SK-N-SH treated with all-trans-retinoic acid at 6 μM for 48 hours (cell line): ENCODE measurements around the gene NOG.

Experiments
- ATAC-seq: fragments of 200-7000 bp; cut with Tn5 transposase; 3 replicates; pipeline ENCODE4 v1.9.1; 2020; ENCODE audit warnings: mild to moderate bottlenecking, moderate library complexity
- ARNTL ChIP-seq: fragments of 450-650 bp; formaldehyde crosslinking; IDR thresholded peaks from 2 replicates; pipeline ENCODE4 v1.5.0; 2020; ENCODE audit warnings: low read depth, mild to moderate bottlenecking, moderate library complexity, borderline replicate concordance
- BACH2 ChIP-seq: fragments of 250-450 bp; sonication (Bioruptor Pico); IDR thresholded peaks from 2 replicates; pipeline ENCODE4 v1.9.0; 2021; ENCODE audit warnings: mild to moderate bottlenecking, borderline replicate concordance
- CSDC2 ChIP-seq: fragments of 250-450 bp; sonication (Bioruptor Pico); IDR thresholded peaks from 2 replicates; pipeline ENCODE4 v1.5.0; 2020; ENCODE audit warnings: mild to moderate bottlenecking, moderate library complexity
- ESRRG ChIP-seq: fragments of 250-450 bp; sonication (Bioruptor Pico); IDR thresholded peaks from 2 replicates; pipeline ENCODE4 v1.6.1; 2021; ENCODE audit warnings: mild to moderate bottlenecking
- GLIS3 ChIP-seq: fragments of 250-450 bp; sonication (Bioruptor Pico); IDR thresholded peaks from 2 replicates; pipeline ENCODE4 v1.5.0; 2020; ENCODE audit warnings: mild to moderate bottlenecking, moderate library complexity
- ISL1 ChIP-seq: fragments of 250-450 bp; sonication (Bioruptor Pico); IDR thresholded peaks from 2 replicates; pipeline ENCODE4 v2.1.2; 2022; ENCODE audit warnings: mild to moderate bottlenecking, moderate library complexity
- PPARA ChIP-seq: fragments of 250-450 bp; sonication (Bioruptor Pico); IDR thresholded peaks from 2 replicates; pipeline ENCODE4 v1.5.0; 2020; ENCODE audit warnings: mild to moderate bottlenecking, borderline replicate concordance
- RARB ChIP-seq: fragments of 250-450 bp; sonication (Bioruptor Pico); IDR thresholded peaks from 2 replicates; pipeline ENCODE4 v1.8.0; 2021; ENCODE audit warnings: mild to moderate bottlenecking, moderate library complexity
- SNAI2 ChIP-seq: fragments of 250-450 bp; sonication (Bioruptor Pico); IDR thresholded peaks from 2 replicates; pipeline ENCODE4 v1.5.0; 2020; ENCODE audit warnings: mild to moderate bottlenecking, moderate library complexity
- TCF4 ChIP-seq: fragments of 250-450 bp; sonication (Bioruptor Pico); IDR thresholded peaks from 2 replicates; pipeline ENCODE4 v1.8.0; 2021; ENCODE audit warnings: mild to moderate bottlenecking, moderate library complexity, borderline replicate concordance
- TOX ChIP-seq: fragments of 250-450 bp; sonication (Bioruptor Pico); IDR thresholded peaks from 2 replicates; pipeline ENCODE4 v1.8.0; 2021; ENCODE audit warnings: mild to moderate bottlenecking, moderate library complexity, borderline replicate concordance
- ZFP3 ChIP-seq: fragments of 250-450 bp; sonication (Bioruptor Pico); IDR thresholded peaks from 2 replicates; pipeline ENCODE4 v1.5.0; 2020; ENCODE audit warnings: mild to moderate bottlenecking, moderate library complexity
- ZFP30 ChIP-seq: fragments of 450-650 bp; formaldehyde crosslinking; IDR thresholded peaks from 2 replicates; pipeline ENCODE4 v1.5.0; 2022; ENCODE audit warnings: mild to moderate bottlenecking, moderate library complexity
- ZNF565 ChIP-seq: fragments of 450-650 bp; formaldehyde crosslinking; conservative IDR thresholded peaks from 2 replicates; pipeline ENCODE4 v1.5.0; 2020; ENCODE audit warnings: low read depth, mild to moderate bottlenecking, moderate library complexity
- ZNF70 ChIP-seq: fragments of 450-650 bp; formaldehyde crosslinking; IDR thresholded peaks from 2 replicates; pipeline ENCODE4 v1.5.0; 2020; ENCODE audit warnings: mild to moderate bottlenecking, moderate library complexity
- ZNF8 ChIP-seq: fragments of 450-650 bp; formaldehyde crosslinking; IDR thresholded peaks from 2 replicates; pipeline ENCODE4 v1.5.0; 2020; ENCODE audit warnings: mild to moderate bottlenecking, moderate library complexity
- TF ChIP-seq, protein P1 (sequence below): fragments of 250-450 bp; sonication (Bioruptor Pico); IDR thresholded peaks from 2 replicates; pipeline ENCODE4 v1.8.0; 2021; ENCODE audit warnings: low read depth, mild to moderate bottlenecking, moderate library complexity, borderline replicate concordance
- TF ChIP-seq, protein P2 (sequence below): fragments of 250-450 bp; sonication (Bioruptor Pico); IDR thresholded peaks from 2 replicates; pipeline ENCODE4 v1.8.0; 2020; ENCODE audit warnings: mild to moderate bottlenecking, moderate library complexity, borderline replicate concordance
- TF ChIP-seq, protein P3 (sequence below): fragments of 250-450 bp; sonication (Bioruptor Pico); IDR thresholded peaks from 2 replicates; pipeline ENCODE4 v1.5.1; 2021; ENCODE audit warnings: mild to moderate bottlenecking, moderate library complexity
- TF ChIP-seq, protein P4 (sequence below): fragments of 250-450 bp; sonication (Bioruptor Pico); IDR thresholded peaks from 2 replicates; pipeline ENCODE4 v1.5.1; 2020; ENCODE audit warnings: low read depth, mild to moderate bottlenecking, moderate library complexity
- TF ChIP-seq, protein P5 (sequence below): fragments of 250-450 bp; sonication (Bioruptor Pico); IDR thresholded peaks from 2 replicates; pipeline ENCODE4 v1.5.0; 2020; ENCODE audit warnings: mild to moderate bottlenecking, moderate library complexity

NOG gene

DNA sequence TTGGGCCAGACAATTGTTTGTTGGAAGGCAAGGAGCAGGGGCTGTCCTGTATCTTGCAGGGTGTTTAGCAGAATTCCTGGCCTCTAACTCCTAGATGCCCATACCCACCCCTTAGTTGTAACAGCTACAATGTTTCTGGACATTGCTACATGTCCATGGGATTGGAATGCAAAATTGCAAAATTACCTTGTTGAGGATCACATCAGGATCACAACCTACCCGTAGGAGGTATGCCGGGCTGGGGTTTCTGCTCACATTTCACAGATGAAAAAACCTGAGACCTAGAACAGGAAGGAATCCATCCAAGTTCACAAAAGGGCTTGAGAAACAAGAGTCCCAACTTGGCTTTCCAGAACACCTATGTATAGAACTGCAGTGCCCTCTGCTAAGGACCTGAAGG lies 22.7 kb downstream of the NOG start:
- no peak for ATAC-seq

DNA sequence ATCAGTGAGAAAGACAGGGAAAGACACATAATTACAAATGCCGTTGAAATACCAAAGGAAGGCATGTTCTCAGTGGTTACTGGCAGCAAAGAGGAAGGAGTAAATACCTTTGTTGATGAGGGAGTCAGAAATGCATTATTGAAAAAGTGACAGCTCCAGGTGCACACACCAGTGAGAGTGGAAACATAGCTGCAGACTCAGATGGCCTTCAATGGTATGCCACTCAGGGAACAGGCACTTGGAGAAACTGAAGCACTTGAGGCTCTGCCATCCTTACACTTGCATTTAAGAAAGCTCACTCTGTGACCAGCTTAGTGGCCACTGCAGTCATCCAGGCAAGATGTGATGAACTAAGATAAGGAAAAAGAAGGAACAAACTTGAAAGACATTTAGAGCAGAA lies 29.9 kb downstream of the NOG start:
- TF ChIP-seq, protein P1, sequence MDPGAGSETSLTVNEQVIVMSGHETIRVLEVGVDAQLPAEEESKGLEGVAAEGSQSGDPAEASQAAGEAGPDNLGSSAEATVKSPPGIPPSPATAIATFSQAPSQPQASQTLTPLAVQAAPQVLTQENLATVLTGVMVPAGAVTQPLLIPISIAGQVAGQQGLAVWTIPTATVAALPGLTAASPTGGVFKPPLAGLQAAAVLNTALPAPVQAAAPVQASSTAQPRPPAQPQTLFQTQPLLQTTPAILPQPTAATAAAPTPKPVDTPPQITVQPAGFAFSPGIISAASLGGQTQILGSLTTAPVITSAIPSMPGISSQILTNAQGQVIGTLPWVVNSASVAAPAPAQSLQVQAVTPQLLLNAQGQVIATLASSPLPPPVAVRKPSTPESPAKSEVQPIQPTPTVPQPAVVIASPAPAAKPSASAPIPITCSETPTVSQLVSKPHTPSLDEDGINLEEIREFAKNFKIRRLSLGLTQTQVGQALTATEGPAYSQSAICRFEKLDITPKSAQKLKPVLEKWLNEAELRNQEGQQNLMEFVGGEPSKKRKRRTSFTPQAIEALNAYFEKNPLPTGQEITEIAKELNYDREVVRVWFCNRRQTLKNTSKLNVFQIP (CRISPR knock-in tag): no peak
- TF ChIP-seq, protein P2, sequence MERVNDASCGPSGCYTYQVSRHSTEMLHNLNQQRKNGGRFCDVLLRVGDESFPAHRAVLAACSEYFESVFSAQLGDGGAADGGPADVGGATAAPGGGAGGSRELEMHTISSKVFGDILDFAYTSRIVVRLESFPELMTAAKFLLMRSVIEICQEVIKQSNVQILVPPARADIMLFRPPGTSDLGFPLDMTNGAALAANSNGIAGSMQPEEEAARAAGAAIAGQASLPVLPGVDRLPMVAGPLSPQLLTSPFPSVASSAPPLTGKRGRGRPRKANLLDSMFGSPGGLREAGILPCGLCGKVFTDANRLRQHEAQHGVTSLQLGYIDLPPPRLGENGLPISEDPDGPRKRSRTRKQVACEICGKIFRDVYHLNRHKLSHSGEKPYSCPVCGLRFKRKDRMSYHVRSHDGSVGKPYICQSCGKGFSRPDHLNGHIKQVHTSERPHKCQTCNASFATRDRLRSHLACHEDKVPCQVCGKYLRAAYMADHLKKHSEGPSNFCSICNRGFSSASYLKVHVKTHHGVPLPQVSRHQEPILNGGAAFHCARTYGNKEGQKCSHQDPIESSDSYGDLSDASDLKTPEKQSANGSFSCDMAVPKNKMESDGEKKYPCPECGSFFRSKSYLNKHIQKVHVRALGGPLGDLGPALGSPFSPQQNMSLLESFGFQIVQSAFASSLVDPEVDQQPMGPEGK (CRISPR knock-in tag): no peak
- TF ChIP-seq ZNF8 (no peak), ISL1 (CRISPR knock-in tag) (no peak), TOX (CRISPR knock-in tag) (no peak), ESRRG (CRISPR knock-in tag) (no peak), ZFP30 (CRISPR knock-in tag) (no peak), ZFP3 (CRISPR knock-in tag) (no peak), ZNF565 (no peak), RARB (CRISPR knock-in tag) (no peak)
- TF ChIP-seq, protein P3, sequence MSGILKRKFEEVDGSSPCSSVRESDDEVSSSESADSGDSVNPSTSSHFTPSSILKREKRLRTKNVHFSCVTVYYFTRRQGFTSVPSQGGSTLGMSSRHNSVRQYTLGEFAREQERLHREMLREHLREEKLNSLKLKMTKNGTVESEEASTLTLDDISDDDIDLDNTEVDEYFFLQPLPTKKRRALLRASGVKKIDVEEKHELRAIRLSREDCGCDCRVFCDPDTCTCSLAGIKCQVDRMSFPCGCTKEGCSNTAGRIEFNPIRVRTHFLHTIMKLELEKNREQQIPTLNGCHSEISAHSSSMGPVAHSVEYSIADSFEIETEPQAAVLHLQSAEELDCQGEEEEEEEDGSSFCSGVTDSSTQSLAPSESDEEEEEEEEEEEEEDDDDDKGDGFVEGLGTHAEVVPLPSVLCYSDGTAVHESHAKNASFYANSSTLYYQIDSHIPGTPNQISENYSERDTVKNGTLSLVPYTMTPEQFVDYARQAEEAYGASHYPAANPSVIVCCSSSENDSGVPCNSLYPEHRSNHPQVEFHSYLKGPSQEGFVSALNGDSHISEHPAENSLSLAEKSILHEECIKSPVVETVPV: no peak
- no peak for ATAC-seq

More for the DNA sequence above, 22.7 kb downstream of the NOG start:
- TF ChIP-seq ESRRG (CRISPR knock-in tag): no peak
- no peak for TF ChIP-seq TCF4 (CRISPR knock-in tag)

DNA sequence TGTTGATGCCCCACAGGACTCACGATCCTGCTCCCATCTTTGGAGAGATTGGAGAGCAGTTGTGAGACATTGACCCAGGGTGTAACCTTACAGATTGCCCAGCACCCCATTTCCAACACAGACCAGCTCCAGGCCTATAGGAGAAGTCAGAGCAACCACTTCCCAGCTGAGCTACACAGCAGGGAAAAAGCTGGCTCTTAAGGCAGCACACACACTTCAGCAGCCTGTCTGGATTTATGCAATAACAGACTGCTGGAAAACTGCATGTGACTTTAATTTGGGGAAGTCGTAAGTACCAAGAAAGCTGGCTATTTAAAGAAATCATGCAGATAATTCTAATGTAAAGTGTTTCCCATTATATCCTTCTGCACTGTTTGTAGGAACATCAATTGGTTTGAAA lies 30.8 kb downstream of the NOG start:
- TF ChIP-seq RARB (CRISPR knock-in tag) (no peak), ISL1 (CRISPR knock-in tag) (no peak), ESRRG (CRISPR knock-in tag) (no peak), ZFP3 (CRISPR knock-in tag) (no peak), ZNF565 (no peak), GLIS3 (CRISPR knock-in tag) (no peak)
- TF ChIP-seq, protein P1 (CRISPR knock-in tag): no peak
- TF ChIP-seq, protein P4, sequence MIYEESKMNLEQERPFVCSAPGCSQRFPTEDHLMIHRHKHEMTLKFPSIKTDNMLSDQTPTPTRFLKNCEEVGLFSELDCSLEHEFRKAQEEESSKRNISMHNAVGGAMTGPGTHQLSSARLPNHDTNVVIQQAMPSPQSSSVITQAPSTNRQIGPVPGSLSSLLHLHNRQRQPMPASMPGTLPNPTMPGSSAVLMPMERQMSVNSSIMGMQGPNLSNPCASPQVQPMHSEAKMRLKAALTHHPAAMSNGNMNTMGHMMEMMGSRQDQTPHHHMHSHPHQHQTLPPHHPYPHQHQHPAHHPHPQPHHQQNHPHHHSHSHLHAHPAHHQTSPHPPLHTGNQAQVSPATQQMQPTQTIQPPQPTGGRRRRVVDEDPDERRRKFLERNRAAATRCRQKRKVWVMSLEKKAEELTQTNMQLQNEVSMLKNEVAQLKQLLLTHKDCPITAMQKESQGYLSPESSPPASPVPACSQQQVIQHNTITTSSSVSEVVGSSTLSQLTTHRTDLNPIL (CRISPR knock-in tag): no peak
- TF ChIP-seq, all 23 proteins: peak for 0
- no peak for ATAC-seq

DNA sequence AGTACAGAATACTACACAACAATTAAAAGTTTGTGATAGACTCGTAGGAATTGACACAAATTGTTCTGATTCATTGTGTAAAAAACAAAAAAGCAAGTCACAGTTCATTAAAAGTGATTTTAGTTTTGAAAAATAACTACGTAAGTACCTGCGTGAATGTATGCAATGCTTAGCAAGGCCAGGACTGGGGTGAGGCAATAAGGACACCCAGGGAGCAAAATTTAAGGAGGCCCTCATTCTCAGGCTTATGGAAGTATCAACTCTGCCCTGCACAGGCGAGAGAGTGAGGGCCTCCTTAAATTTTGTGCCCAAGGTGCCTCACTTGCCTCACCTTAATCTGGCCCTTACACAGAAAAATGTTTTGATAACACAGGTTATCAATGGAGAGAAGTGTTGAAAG lies 31.4 kb downstream of the NOG start:
- no peak for ATAC-seq
- TF ChIP-seq ARNTL (CRISPR knock-in tag) (no peak), ESRRG (CRISPR knock-in tag) (no peak), TCF4 (CRISPR knock-in tag) (no peak), RARB (CRISPR knock-in tag) (no peak), TOX (CRISPR knock-in tag) (no peak), ISL1 (CRISPR knock-in tag) (no peak), ZFP3 (CRISPR knock-in tag) (no peak), ZNF8 (no peak), SNAI2 (CRISPR knock-in tag) (no peak), BACH2 (CRISPR knock-in tag) (no peak), ZNF70 (CRISPR knock-in tag) (no peak), ZFP30 (CRISPR knock-in tag) (no peak), PPARA (CRISPR knock-in tag) (no peak), CSDC2 (CRISPR knock-in tag) (no peak)
- TF ChIP-seq, protein P1 (CRISPR knock-in tag): no peak
- TF ChIP-seq, protein P5, sequence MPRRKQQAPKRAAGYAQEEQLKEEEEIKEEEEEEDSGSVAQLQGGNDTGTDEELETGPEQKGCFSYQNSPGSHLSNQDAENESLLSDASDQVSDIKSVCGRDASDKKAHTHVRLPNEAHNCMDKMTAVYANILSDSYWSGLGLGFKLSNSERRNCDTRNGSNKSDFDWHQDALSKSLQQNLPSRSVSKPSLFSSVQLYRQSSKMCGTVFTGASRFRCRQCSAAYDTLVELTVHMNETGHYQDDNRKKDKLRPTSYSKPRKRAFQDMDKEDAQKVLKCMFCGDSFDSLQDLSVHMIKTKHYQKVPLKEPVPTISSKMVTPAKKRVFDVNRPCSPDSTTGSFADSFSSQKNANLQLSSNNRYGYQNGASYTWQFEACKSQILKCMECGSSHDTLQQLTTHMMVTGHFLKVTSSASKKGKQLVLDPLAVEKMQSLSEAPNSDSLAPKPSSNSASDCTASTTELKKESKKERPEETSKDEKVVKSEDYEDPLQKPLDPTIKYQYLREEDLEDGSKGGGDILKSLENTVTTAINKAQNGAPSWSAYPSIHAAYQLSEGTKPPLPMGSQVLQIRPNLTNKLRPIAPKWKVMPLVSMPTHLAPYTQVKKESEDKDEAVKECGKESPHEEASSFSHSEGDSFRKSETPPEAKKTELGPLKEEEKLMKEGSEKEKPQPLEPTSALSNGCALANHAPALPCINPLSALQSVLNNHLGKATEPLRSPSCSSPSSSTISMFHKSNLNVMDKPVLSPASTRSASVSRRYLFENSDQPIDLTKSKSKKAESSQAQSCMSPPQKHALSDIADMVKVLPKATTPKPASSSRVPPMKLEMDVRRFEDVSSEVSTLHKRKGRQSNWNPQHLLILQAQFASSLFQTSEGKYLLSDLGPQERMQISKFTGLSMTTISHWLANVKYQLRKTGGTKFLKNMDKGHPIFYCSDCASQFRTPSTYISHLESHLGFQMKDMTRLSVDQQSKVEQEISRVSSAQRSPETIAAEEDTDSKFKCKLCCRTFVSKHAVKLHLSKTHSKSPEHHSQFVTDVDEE (CRISPR knock-in tag): no peak
- TF ChIP-seq, protein P4 (CRISPR knock-in tag): no peak
